Measurements from ENCODE around the gene TMEM53.

GRCh38 chr1:44672254-44672955 lies 1.9 kb downstream of the TMEM53 start:
- TF ChIP-seq POLR2AphosphoS5 (IDR thresholded peaks at IDR 0.05; ENCODE audit: borderline replicate concordance, low read depth, low read length) (no peak), EZH2 (IDR thresholded peaks at IDR 0.05) (no peak), FOXP2 (optimal IDR thresholded peaks at IDR 0.05; ENCODE audit: control extremely low read depth, extremely low read length, insufficient read depth) (no peak)
